Gastroesophageal sphincter (tissue), 3 donors: ENCODE data around the gene RABL2B.

Source experiments
- POLR2A ChIP-seq, 2 donors: fragments of 450-650 bp; IDR thresholded peaks; one replicate each; pipeline ENCODE4 v1.6.1; 2017; ENCODE audit warnings: antibody characterized with exemption in 2 of 2, mild to moderate bottlenecking in 2 of 2, moderate library complexity in 1 of 2
- TF ChIP-seq, protein P1 (sequence below), 4 experiments: fragments of 200-600 bp in 2 of 4; fragments of 450-650 bp in 2 of 4; sonication (generic) in 1 of 4; IDR thresholded peaks; one replicate each; pipeline ENCODE4 v1.5.1; 2017 to 2019; ENCODE audit warnings: antibody characterized with exemption in 4 of 4, mild to moderate bottlenecking in 2 of 4, moderate library complexity in 2 of 4

DNA sequence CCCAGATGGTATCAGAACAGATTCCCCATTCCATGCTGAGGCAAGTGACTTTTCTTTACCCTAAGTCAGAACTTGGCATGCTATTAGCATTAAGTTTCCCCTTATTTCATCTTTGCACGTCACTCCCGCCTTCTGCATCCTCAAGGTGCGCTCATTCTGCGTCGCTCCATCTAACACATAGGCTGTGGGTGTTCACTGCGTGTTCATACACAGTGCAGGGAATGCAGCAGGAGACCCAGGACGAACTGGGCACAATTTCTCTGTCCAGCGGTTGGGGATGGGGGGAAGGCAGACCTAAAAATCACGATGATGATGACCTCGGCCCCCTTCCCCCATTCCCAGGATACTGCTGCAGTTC, 65.1 kb downstream of the RABL2B start:
- TF ChIP-seq POLR2A (IDR thresholded peaks at IDR 0.05): no peak
- TF ChIP-seq, protein P1, sequence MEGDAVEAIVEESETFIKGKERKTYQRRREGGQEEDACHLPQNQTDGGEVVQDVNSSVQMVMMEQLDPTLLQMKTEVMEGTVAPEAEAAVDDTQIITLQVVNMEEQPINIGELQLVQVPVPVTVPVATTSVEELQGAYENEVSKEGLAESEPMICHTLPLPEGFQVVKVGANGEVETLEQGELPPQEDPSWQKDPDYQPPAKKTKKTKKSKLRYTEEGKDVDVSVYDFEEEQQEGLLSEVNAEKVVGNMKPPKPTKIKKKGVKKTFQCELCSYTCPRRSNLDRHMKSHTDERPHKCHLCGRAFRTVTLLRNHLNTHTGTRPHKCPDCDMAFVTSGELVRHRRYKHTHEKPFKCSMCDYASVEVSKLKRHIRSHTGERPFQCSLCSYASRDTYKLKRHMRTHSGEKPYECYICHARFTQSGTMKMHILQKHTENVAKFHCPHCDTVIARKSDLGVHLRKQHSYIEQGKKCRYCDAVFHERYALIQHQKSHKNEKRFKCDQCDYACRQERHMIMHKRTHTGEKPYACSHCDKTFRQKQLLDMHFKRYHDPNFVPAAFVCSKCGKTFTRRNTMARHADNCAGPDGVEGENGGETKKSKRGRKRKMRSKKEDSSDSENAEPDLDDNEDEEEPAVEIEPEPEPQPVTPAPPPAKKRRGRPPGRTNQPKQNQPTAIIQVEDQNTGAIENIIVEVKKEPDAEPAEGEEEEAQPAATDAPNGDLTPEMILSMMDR (IDR thresholded peaks at IDR 0.05): no peak
